B cell (primary cell): ENCODE measurements around the gene HSFX2.
"Not testable (repeated sequence)": the region's sequence is repeated elsewhere in the genome, so short reads cannot be mapped to it uniquely, and the experiment has no call there.

Experiments
- EZH2 ChIP-seq: IDR thresholded peaks from 2 replicates; pipeline ENCODE4 v1.6.1; 2012; ENCODE audit warnings: borderline replicate concordance, low read depth, mild to moderate bottlenecking, moderate library complexity, low read length; ENCODE audit not compliant: insufficient read depth, poor library complexity, severe bottlenecking
- TF ChIP-seq, protein P1 (sequence below): fragments of 200-600 bp; IDR thresholded peaks from one replicate; pipeline ENCODE4 v1.8.0; 2022; ENCODE audit warnings: antibody characterized with exemption, mild to moderate bottlenecking

DNA sequence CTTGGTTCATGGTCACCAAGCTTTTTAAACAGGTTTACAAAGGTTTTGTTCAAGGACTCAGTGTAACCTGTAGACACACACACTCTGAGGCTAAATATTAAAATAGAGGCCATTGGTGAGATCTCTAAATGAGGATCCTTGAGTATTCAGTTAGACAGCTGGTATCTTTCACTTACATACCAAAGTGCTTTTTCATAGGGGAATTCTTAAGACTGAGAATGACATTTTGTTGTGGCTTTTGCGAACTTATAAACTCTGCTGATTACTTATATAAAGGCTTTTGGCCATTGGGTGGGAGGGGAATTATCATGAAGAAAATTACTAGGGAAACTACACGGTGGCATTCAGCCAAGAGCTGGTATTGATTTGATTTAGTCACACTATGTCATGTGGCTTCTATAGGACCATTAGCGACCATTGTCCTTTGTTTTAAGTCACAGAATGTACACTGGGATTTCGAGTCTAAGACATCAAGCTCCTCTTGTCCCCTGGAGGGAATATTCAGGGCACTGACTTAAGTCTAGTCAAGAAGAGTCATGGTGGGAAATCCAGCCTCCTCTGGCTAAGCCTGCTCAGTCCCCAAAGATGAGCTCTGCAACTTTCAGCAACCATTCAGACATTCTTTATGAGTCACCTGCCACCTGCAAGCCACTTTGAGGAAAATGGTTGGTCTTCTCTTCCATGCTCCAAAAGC, 43.7 kb downstream of the HSFX2 start:
- TF ChIP-seq, protein P1, sequence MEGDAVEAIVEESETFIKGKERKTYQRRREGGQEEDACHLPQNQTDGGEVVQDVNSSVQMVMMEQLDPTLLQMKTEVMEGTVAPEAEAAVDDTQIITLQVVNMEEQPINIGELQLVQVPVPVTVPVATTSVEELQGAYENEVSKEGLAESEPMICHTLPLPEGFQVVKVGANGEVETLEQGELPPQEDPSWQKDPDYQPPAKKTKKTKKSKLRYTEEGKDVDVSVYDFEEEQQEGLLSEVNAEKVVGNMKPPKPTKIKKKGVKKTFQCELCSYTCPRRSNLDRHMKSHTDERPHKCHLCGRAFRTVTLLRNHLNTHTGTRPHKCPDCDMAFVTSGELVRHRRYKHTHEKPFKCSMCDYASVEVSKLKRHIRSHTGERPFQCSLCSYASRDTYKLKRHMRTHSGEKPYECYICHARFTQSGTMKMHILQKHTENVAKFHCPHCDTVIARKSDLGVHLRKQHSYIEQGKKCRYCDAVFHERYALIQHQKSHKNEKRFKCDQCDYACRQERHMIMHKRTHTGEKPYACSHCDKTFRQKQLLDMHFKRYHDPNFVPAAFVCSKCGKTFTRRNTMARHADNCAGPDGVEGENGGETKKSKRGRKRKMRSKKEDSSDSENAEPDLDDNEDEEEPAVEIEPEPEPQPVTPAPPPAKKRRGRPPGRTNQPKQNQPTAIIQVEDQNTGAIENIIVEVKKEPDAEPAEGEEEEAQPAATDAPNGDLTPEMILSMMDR: not testable (repeated sequence)
- not testable (repeated sequence) for TF ChIP-seq EZH2
